ENCODE measurements around the gene DCUN1D5.

DCUN1D5 gene

DNA sequence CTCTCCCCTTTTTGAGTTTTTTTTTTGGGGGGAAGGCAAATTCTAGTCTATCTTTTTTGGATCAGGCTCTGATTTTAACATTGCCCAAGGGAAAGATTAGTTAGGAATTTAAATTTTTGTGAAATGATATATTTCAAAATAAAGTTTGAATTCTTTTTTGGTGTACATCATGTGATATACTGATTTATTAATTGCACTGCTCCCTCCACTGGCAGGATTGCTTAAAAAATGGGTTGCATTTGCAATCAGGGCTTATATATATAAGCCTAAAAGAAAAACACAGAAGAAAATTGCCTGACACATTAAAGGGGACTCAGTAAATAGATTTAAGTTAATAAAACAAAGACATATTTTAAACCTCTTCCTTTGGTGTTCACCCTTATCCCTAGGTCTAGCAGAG, 18.4 kb upstream of the DCUN1D5 start:
- H3K79me2 ChIP-seq: no peaks in the 10 kb centered on the region
- peak overlapping the region; percentile 94 for H3K4me2 ChIP-seq (ENCODE audit: low read length)
- no peak for TF ChIP-seq CTCF (IDR thresholded peaks at IDR 0.05)
- no peak overlapping the region for H2AFZ ChIP-seq
- no peaks in the 10 kb centered on the region for H3K9me3 ChIP-seq (ENCODE audit: control insufficient read depth, low read length)
- no peak overlapping the region for H3K9ac ChIP-seq
- H3K4me1 ChIP-seq: no peaks in the 10 kb centered on the region
- no peak overlapping the region for H3K4me3 ChIP-seq (ENCODE audit: low read depth, low read length)
- H3K36me3 ChIP-seq (ENCODE audit: control insufficient read depth, insufficient read depth, low read length): no peaks in the 10 kb centered on the region
- H3K27me3 ChIP-seq (ENCODE audit: control insufficient read depth, insufficient read depth, low read length): no peaks in the 10 kb centered on the region
- H3K27ac ChIP-seq: no peak overlapping the region

DNA sequence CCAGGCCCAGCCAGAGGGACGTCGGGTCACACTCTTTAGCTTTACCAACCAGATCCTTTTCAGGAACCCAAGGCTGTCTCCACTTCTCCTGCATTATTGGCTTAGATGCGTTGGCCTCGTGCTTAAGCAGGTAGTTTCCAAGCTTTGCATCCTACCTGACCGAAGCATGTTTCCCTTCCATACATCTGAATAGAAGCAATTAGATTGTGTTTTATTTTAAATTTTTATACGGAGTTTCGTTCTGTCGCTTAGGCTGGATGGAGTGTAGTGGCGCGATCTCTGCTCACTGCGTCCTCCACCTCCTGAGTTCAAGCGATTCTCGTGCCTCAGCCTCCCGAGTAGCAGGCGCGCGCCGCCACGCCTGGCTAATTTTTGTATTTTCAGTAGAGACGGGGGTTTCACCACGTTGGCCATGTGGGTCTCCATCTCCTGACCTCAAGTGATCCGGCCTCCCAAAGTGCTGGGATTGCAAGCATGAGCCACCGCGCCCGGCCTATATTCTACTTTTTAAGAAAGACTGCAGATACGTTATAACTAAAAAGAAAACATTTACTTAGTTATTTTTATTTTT, 17.9 kb upstream of the DCUN1D5 start:
- Histone ChIP-seq H3K36me3 (ENCODE audit: control insufficient read depth, insufficient read depth, low read length) (no peaks in the 10 kb centered on the region), H3K4me2 (ENCODE audit: low read length) (peak overlapping the region; percentile 94), H3K4me3 (ENCODE audit: low read depth, low read length) (peak overlapping the region; percentile 84), H3K79me2 (no peaks in the 10 kb centered on the region), H3K27me3 (ENCODE audit: control insufficient read depth, insufficient read depth, low read length) (no peaks in the 10 kb centered on the region), H3K9ac (no peak overlapping the region), H2AFZ (peak overlapping the region; percentile 91), H3K4me1 (no peaks in the 10 kb centered on the region), H3K9me3 (ENCODE audit: control insufficient read depth, low read length) (no peaks in the 10 kb centered on the region), H3K27ac (peak overlapping the region; percentile 59)
- no peak for TF ChIP-seq CTCF (IDR thresholded peaks at IDR 0.05)

DNA sequence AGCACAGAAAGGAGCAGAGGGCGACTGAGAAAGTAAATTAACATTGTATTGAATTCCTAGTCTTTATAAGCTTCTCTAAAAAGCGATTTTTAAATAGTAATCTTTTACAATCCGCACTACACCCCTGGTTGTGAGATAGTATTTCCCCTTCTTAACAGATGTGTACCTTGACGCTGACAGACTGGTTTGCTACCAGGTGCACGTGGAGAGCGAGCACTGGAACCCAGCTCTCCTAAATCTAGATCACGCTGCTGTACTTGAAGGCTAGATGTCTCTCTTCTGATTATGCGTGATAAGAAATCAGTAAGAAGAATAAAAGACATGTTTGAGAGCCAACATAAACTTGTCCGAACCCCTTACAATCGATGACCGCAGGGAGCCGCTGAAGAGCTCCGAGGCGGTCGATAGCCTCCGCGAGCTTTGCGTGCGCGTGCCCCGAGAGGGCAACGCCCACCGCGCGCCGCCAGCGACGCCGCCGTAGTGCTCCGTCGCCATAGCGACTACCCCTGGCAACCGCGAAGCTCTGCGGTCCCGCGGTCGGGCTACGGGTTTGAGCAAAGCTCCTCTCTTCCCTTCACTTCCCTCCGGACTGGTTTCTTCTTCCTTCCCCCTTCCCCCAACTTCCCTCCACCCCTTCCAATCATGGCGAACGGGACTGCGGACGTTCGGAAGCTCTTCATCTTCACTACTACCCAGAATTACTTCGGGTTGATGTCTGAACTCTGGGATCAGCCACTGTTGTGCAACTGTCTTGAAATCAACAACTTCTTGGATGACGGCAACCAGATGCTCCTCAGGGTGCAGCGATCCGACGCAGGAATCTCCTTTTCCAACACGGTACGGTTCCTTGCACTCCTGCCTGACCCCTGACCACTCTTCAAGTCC, 17.2 kb upstream of the DCUN1D5 start, which contains the start of gene DYNC2H1:
Gene DYNC2H1 (plus strand): TSS at position 494 of the 885 bp plus-strand sequence. CDS start 149 bp downstream, at position 643.
- Histone ChIP-seq H3K4me3 (ENCODE audit: low read depth, low read length) (peak within 1 kb of the TSS; percentile 84), H3K79me2 (no peaks in the 10 kb centered on the region), H3K4me1 (no peaks in the 10 kb centered on the region), H2AFZ (peak within 1 kb of the TSS; percentile 91), H3K27me3 (ENCODE audit: control insufficient read depth, insufficient read depth, low read length) (no peaks in the 10 kb centered on the region), H3K4me2 (ENCODE audit: low read length) (peak within 1 kb of the TSS; percentile 94), H3K36me3 (ENCODE audit: control insufficient read depth, insufficient read depth, low read length) (no peaks in the 10 kb centered on the region), H3K27ac (peak within 1 kb of the TSS; percentile 59), H3K9me3 (ENCODE audit: control insufficient read depth, low read length) (no peaks in the 10 kb centered on the region), H3K9ac (peak within 1 kb of the TSS; percentile 28)
- TF ChIP-seq CTCF (IDR thresholded peaks at IDR 0.05): peak; percentile 47

DNA sequence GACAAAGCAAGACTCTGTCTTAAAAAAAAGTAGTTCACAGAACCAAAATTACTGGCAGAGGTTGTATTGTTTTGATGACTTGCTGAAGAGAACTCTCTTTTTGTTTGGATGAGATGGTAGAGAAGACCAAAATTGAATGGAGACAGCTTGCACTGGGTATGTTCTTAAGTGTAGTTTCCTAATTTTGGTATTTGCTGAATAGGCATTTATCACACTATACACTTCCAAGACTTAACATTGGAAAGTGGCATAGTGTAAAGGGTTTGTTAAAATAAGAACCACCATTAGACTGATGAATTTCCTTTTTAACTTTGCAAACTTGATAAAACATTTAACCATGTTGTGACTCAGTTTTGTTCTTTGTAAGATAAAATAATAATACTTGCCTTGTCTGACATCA, 5.3 kb upstream of the DCUN1D5 start:
- Histone ChIP-seq H2AFZ (no peak overlapping the region), H3K27me3 (ENCODE audit: control insufficient read depth, insufficient read depth, low read length) (no peaks in the 10 kb centered on the region), H3K79me2 (no peaks in the 10 kb centered on the region), H3K36me3 (ENCODE audit: control insufficient read depth, insufficient read depth, low read length) (no peaks in the 10 kb centered on the region), H3K4me3 (ENCODE audit: low read depth, low read length) (no peak overlapping the region), H3K27ac (no peak overlapping the region), H3K4me1 (no peaks in the 10 kb centered on the region), H3K9ac (no peak overlapping the region), H3K4me2 (ENCODE audit: low read length) (no peak overlapping the region), H3K9me3 (ENCODE audit: control insufficient read depth, low read length) (no peaks in the 10 kb centered on the region)
- TF ChIP-seq CTCF (IDR thresholded peaks at IDR 0.05): no peak
